Embryonic facial prominence (tissue), 1 donor: ENCODE data around the gene XYLT1.

ENCODE experiments used
- DNase-seq: peaks from one replicate; pipeline ENCODE4 v3.0.0-alpha.2; 2016; ENCODE audit errors: extremely low spot score

The XYLT1 gene

DNA sequence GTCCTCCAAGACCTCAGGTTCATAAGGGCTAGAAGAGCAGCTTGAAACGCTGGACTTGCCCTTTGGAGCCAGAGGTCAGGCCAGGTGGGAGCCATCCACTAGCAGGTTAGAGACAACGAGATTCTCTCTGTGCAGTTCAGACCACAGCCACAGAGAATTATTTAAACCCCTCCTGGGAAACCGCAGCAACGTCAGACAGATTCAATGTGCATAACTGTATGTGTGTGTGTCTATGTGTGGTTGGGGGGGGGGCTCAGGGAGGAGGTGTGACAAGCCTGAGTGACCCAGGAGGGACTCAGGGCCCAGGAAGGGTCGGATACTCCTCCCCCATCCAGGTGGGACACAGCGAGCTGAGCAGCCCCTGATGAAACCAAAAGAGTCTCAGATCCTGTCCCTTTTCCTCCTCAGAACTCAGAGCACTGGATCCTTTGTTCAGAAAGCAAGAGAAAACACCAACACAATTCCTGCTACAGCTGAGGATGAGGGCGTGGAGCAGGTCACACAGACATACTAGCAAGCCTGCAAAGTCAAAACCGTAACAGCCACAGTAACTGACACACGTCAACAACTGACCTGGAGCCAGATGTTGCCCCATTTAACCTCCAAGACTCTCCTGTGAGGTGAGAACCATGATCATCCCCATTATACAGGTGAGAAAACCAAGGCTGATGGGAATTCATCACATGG lies 66.8 kb downstream of the XYLT1 start:
- DNase-seq: no peak

DNA sequence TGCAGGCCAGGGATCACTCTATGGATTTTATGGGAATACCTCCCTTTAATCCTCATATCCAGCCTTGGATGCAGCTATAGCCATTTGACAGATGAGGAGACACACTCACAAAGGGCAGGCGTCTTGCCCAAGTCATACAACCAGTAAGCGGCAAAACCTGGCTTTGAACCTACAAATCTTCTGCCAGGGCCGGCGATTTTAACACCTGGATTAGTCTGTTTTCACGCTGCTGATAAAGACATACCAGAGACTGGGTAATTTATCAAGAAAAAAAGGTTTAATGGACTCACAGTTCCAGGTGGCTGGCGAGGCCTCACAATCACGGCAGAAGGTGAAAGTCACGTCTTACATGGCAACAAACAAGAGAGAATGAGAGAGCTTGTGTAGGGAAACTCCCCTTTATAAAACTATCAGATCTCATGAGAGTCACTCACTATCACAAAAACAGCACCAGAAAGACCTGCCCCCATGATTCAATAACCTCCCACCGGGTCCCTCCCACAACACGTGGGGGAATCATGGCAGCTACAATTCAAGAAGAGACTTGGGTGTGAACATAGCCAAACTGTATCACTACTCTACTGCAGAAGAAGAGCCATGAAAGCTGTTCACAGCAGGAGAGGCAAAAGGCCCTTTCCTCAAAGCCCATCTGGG lies 67.5 kb downstream of the XYLT1 start:
- no peak for DNase-seq

DNA sequence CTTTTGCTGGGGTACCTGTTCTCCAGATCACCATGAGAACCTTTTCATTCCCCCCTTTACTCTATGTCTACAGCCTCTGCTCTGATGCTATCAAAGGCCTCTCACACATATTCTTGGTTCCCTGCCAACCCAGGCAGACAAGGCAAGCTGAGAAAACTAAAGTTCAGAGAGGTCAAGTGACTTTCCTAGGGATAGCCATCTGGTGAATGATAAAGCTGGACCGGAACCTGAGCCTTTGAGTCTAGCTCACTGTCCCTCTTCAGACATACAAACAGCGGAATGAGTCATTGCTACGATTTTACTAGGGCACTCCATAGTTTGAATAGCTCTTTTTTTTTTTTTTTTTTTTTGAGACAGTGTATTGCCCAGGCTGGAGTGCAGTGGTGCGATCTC lies 73.3 kb downstream of the XYLT1 start:
- no peak for DNase-seq

DNA sequence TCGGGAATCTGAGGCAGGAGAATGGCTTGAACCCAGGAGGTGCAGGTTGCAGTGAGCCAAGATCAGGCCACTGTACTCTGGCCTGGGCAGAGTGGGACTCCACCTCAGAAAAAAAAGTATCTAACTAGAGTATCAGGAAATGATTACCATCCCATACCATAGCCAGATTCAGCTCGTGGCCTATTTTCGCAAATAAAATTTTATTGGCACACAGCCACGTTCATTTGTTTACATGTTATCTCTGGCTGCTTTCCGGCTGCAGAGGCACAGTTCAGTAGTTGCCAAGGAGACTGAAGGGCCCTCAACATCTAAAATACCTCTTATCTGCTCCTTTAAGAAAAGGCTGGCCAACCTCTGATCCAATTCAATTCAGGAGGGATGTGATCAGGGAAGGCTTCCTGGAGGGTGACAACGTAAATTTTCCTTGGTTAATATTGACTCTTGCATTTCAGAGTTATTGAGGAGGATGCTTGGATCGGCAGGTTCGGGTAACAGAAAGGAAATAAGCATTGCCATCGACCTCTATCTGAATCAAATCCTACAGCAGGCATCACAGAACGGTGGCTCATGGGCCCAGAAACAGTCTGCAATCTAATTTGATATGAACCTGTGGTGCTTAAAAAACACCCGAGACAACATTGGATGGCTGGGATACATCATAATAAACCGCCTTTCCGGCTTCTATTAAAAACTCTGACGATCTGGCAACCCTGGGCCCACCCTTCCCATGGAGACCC lies 73.8 kb downstream of the XYLT1 start:
- no peak for DNase-seq

DNA sequence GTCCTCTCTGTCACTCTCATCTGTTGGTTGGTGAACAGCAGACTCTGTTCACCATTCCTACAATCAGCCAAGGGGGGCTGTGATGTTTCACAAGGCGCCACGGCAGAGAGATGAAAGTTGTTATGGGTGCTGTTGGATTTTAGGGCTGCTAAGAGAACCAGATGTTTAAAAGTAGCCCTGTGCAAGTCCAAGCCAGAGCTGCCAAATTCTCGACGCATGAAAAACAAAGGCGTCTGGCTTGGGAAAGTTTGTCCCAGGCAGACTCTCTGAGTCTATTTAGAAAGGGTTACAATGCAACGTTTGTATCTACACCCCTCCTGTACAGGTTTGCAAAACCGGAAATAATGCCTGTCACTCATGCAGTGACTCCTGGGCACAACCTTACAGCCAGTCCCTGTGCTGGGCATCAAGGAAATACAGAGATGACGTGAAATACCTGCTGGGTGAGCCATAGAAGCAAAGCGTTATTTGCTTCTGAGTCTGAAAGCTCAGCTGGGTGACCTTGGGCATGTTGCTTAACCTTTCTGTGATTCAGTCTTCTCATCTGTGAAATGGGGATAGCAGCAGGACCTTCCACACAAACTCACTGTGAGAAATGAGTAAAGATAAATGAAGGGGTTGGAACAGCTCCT lies 74.8 kb downstream of the XYLT1 start:
- DNase-seq: no peak

DNA sequence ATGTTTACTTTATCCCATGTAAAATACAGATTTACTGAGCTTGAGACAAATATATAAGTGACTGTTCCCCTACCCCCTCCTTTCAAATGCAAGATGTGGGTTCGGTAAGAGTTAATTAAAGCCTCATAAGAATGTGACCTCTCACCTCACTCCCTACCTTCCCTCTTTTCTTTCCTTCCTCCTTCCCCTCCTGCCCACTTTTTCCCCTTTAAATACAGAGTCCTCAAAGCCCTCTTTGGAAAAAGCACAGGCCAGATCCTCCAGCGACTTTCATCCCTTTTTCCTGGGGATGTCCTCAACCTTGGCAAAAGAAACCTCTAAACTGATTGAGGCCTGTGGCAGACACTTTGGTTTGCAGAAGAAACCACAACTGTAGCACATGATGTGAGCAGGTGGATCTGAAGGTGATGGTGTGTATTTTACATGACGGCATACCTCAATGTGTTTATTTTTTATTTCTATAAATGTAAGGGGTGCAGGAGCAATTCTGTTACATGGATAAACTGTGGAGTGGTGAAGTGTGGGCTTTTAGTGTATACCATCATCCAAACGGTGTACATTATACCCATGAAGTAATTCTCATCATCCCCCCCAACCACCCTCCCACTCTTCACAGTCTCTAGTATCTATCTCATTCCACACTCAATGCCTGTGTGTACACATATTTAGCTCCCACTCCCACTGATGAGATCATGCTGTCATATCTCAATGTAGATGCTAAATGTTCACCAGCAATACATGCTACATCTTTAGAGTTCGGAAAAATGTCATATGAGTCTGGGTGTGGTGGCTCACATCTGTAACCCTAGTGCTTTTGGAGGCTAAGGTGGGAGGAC lies 77.7 kb downstream of the XYLT1 start:
- no peak for DNase-seq

DNA sequence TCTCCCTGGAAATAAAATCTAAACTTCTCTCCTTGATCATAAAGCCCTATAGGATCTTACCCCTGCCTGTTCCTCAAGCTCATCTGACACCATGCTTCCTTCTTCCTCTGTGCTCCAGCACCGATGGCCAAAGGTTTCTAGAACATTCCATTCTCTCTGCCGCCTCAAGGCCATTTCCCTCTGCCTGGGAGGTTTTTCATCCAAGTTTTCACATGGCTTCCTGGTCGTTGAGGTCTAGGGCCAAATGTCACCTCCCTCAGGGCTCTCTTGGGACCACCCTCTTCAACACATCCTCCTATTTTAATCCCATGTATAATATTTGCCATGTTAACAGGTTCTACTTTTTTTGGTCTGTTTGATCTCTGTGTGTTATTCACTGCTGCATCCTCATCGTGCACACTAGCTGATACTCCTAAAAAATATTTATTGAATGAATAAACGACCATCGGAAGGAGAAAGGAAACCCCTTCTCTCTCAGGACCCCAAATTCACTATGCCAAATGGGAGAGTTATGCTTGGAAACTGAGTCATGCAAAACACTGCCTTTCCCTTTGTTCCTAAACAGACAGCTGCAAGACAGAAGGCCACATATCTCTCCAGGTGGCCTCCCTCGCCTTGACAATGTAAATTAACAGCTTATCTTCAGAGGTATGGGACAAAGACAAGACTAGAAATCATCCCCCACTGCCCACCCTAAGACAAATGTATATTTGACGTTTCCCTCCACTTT lies 78.5 kb downstream of the XYLT1 start:
- no peak for DNase-seq

DNA sequence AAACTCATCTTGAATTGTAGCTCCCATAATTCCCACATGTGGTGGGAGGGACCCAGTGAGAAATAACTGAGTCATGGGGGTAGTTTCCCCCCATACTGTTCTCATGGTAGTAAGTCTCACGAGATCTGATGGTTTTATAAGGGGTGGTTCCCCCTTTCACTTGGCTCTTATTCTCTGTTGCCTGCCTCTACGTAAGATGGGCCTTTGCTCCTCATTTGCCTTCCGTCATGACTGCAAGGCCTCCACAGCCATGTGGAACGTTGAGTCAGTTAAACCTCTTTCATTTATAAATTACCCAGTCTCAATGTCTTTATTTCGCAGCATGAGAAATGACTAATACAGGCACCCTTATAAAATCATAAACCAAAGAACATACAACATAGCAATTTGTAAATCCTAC lies 79.0 kb downstream of the XYLT1 start:
- no peak for DNase-seq

DNA sequence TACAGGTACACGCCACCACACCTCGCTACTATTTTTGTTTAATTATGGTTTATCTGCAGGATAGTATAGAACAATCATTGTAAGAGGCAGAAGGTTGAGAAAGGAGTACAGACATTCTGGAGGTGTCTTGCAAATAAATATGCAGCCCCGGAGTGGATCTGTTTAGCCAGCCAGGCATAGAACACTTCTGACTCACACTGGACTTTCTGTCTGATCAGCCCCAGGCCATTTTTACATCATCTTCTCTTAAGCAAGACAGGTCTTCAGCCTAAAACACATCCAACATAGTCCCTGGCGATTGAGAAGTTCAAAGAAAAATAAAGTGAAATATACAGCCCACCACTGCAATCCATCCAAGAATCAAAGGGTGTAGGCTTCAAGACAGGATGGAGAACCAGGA lies 81.4 kb downstream of the XYLT1 start:
- DNase-seq: no peak

DNA sequence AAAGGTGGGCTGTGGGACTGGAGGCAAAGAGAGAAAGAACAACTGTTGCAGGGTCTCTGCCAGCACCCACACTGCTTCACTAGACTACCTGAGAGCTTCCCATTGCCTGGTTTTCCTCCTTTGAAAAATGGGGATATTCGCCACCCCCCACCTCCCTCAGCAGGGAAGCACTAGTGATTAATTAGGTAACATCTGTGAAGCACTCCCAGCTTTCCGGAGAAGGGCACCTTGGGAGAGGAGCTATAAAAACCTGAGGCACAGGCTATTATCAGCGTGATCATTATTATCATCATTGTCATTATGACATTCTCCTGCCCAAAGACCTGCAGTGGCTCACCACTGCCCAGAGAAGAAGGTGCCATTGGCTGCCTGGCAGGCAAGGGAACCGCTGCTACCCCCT lies 83.5 kb downstream of the XYLT1 start:
- DNase-seq: no peak

DNA sequence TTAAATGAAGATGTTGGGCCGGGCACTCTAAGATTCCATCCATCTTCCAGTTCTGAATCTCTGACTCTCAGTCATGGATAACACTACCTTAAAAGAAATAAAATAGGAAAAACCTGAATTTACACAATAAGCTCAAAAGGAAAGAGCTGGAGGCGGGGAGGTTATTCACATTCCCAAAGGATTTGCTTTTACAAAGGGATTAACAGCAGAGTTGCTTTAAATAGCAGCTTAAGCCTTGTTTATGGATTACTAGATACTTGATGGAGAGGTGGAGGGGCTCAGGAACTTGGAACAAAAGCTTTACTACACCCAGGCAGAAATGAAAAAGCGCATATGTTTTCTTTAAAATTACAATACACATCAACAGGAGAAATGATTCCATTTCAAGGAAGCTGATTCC lies 84.5 kb downstream of the XYLT1 start:
- DNase-seq: no peak

DNA sequence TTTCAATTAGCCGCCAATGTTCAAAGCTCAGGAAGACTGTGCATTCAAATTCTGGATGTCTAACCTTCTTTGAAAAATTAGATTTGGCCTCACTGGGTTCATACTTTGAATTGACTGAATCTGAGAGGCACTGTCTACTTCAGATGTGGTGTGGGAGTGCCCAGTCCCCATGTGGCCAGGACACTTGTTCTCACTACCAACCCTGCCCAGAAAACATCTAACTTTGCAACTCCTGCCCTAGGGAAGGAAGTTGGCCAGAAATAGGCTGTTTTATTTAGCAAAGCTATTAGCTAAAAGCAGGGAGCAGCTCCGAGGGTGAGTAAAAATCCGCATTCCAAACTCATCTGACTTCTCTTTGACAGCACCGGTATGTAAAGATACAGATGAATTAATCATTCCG lies 86.3 kb downstream of the XYLT1 start:
- no peak for DNase-seq

DNA sequence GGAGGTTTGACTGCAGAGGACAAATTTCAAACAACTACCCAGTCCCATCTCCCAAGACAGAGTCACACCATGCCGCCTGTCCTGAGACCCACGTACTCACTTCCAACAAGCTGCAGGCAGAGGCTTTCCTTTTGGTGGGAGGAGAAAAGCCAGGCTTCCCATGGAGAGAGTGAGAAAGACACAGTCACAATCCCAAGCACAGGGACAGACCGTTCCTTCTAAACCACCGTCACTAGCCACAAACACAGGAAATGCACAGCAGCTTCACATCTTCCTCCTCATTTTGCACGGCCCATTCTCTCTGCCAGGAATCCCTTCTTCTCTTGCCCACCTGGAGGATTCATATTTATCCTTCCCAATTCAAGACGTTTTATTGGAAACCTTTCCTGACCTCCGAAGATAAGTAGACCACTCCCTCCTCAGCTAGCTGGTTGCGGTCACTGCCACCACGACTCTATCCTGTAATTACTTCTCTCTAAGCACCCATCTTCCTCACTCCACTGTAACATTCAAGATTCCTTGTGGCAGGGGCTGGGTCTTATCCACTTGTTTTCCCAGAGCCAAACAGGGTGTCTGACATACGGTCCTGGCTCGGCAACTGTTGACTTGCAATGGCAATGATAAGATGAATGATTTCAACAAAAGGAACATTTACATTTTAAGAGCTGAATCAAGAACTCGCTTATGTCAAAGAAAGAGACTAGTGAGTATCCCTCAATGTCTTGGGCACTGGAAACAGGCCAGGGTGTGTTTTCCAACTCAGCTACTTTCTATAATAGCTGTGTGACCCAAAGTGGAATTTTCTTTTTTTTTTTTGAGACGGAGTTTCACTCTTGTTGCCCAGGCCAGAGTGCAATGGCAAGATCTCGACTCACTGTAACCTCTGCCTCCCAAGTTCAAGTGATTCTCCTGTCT lies 87.6 kb downstream of the XYLT1 start:
- no peak for DNase-seq

DNA sequence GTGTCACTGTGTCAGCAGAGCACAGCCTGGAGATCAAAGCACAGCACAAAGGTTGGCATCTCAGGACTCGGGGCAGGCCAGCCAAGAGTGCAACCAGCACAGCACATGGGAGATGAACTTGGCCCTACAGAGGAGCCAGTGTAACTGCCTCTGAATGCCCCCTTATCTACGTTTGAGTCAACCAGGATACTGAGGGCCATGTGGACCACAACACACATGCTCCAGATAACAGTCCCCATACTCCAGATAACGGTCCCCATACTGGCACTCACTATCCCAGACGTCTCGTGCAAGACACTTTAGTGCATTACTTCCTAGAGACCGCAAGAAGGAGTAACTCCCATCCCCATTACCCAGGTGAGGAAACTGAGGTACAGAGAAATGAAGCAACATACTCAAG lies 88.2 kb downstream of the XYLT1 start:
- DNase-seq: no peak

DNA sequence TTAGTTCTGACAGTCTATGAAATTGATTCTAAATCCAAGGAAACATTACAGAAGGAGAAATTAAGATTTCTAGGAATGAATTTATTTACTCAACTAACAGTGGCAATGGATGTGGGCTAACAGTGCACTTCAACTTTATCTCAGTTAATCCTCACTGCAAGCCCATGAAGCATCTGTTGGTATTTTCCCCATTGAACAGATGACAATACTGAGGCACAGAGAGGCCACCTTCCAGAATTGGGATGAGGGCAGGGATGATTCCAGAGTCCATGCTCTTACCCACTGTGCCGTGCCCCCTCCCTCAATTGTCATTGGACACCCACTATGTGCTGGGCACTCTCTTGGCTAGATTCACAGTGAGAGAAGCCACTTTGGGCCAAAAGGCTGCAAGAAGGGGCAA lies 89.0 kb downstream of the XYLT1 start:
- DNase-seq: no peak

DNA sequence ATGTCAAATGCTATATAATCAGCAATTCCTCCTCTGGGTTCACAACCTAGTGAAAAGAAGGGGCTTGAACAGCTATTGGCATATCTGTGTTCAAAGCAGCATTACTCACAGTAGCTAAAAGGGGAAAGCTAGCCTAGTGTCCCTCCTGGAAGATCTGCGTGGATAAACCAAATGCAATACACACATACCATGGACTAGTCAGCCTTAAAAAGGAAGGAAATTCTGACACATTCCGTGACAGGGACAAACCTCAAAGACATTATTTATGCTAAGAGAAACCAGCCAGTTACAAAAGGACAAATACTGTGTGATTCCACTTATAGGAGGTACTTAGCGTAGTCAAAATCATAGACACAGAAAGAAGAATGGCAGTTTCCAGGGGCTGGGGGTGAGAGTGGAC lies 90.1 kb downstream of the XYLT1 start:
- no peak for DNase-seq

DNA sequence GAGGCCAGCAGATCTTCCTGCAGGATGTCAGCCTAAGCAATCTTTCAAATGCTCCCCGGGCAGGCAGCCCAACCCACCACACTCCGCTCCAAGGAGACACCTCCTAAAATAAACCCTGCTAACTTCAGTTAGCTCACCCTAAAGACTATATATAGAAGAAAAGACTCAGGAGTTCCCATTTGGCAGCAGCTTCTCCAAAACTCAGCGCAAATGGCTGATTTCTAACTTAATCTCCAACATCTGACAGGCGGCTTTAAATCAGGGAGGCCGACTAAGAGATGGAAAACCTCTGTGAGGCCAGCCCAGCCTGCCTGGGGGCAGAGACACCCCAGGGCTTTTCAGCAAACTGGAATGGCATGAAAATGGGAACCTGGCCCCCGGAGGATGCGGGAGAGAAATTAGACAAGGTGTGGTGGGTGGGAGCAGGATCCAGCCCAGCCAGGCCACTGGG lies 91.6 kb downstream of the XYLT1 start:
- peak; percentile 69 for DNase-seq

DNA sequence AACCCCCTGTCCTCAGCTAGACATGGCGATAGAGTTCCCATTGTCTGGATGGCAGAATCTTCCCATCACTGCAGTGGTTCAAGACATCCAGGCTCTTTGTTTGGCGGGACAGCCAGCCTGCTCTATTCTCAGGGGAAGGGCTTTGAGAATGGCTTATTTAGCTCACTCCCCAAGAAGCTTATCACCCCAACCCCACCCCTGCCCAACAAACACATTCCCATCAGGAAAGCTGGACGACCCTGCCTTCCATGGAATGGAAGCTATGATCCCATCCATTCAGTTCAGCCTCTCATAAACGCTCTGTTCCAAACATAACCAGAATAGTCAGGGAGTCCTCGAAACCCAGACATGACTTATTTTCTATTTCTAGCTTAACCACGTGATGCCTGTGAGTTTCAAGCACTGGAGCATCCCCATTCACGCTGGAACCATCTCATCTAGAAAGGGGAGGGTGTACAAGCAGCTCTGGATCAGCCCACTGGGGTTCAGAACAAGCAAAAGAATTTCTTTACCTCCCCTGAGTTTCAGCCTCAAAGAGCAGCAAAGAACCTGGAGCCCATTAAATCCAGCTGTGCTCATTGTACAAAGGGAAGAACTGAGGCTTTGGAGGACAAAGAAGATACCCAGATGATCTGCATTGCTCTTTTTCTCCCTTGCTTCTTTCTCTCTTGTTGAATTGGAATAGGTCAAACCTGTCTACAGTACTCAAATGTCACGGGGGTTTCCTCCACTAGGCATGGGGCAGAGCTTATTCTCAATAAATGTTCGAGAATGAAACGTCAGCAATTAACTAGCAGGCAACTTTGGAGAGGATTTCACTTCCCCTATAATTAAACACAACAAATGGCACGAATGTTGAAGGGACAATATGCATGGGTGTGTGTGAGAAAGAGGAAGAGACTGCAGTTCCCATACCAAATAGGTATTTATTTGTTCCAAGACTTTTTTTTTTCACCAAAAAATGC lies 93.1 kb downstream of the XYLT1 start:
- DNase-seq: peak; percentile 69
